Mesothelial cell of epicardium (in vitro differentiated cells): ENCODE measurements around the gene ADRM1. TPM values are rescaled to one million over a fixed set of nuclear protein-coding genes. Genes with fewer than 3 reads are reported as not detected.

Source experiments
- DNase-seq, 2 experiments: peaks; one replicate each; pipeline ENCODE4 v3.0.0; 2021; ENCODE audit warnings: low spot score in 2 of 2; ENCODE audit not compliant: unreplicated experiment in 2 of 2
- H3K27ac Mint-ChIP-seq: 2 replicates; pipeline ENCODE4 v1.8.0; 2021; ENCODE audit warnings: mixed read lengths
- H3K27me3 Mint-ChIP-seq: 2 replicates; pipeline ENCODE4 v1.8.0; 2021; ENCODE audit warnings: low read depth, mixed read lengths
- H3K36me3 Mint-ChIP-seq: 2 replicates; pipeline ENCODE4 v1.8.0; 2021; ENCODE audit warnings: mixed read lengths
- H3K4me1 Mint-ChIP-seq: 2 replicates; pipeline ENCODE4 v1.8.0; 2021; ENCODE audit warnings: mixed read lengths
- H3K4me3 Mint-ChIP-seq: 2 replicates; pipeline ENCODE4 v1.8.0; 2021; ENCODE audit warnings: mild to moderate bottlenecking, moderate library complexity, mixed read lengths
- H3K9me3 Mint-ChIP-seq: 2 replicates; pipeline ENCODE4 v1.8.0; 2021; ENCODE audit warnings: mixed read lengths
- total RNA-seq: library from RNA; stranded (reverse); gene quantifications from 3 replicates; pipeline ENCODE4 v1.2.1, GENCODE V29; 2021
- TF ChIP-seq, protein P1 (sequence below): fragments of 200-600 bp; sonication (generic); IDR thresholded peaks from one replicate; pipeline ENCODE4 v1.5.0; 2021; ENCODE audit warnings: antibody characterized with exemption; ENCODE audit not compliant: unreplicated experiment

ADRM1 gene
- total RNA-seq, 1 donor from 2014 or later = 59.0 TPM

DNA sequence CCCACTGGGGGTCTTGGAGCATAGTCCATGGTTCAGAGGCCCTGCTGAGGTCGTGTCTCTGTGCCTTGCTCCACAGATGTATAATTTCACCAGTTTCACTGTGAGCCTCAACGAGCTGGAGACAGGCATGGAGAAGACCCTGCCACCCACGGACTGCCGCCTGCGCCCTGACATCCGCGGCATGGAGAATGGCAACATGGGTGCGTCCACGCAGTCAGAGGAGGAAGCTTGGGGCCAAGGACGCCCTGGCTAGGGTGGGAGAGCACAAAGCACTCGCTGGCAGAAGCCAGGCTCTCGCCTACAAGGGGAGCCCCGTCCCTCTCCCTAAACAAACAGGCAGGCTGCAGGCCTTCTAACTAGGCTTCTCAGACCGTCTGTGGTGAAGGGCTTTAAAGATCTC, 13.7 kb upstream of the ADRM1 start:
- no peaks in the 10 kb centered on the region for H3K27me3 Mint-ChIP-seq
- H3K4me1 Mint-ChIP-seq = no peaks in the 10 kb centered on the region
- H3K4me3 Mint-ChIP-seq = no peak overlapping the region
- no peak for DNase-seq
- TF ChIP-seq, protein P1, sequence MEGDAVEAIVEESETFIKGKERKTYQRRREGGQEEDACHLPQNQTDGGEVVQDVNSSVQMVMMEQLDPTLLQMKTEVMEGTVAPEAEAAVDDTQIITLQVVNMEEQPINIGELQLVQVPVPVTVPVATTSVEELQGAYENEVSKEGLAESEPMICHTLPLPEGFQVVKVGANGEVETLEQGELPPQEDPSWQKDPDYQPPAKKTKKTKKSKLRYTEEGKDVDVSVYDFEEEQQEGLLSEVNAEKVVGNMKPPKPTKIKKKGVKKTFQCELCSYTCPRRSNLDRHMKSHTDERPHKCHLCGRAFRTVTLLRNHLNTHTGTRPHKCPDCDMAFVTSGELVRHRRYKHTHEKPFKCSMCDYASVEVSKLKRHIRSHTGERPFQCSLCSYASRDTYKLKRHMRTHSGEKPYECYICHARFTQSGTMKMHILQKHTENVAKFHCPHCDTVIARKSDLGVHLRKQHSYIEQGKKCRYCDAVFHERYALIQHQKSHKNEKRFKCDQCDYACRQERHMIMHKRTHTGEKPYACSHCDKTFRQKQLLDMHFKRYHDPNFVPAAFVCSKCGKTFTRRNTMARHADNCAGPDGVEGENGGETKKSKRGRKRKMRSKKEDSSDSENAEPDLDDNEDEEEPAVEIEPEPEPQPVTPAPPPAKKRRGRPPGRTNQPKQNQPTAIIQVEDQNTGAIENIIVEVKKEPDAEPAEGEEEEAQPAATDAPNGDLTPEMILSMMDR = no peak
- no peak overlapping the region for H3K27ac Mint-ChIP-seq
- H3K9me3 Mint-ChIP-seq = no peaks in the 10 kb centered on the region
- H3K36me3 Mint-ChIP-seq = peaks cover 23% of the 10 kb centered on the region

DNA sequence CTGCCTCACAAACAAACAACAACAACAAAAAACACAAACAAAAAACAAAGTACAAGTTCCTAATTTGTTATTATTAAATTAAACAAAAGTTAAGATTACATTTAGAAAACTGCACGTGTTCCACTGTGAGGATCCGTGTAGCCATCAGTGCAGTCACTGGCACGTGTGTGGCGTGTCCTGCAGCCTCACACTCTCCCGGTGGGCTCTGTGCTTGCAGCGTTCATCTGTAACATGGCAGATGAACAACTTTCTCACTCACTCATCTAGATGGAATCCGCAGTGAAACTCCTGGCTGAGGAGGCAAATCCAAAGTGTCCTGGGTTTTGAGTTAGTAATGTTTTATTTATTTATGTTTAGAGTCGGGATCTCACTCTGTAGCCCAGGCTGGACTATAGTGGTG, 12.9 kb upstream of the ADRM1 start:
- TF ChIP-seq, protein P1 = no peak
- DNase-seq = no peak
- Mint-ChIP-seq H3K27ac (no peak overlapping the region), H3K36me3 (peaks cover 25% of the 10 kb centered on the region), H3K4me3 (no peak overlapping the region), H3K4me1 (no peaks in the 10 kb centered on the region), H3K27me3 (no peaks in the 10 kb centered on the region), H3K9me3 (no peaks in the 10 kb centered on the region)

DNA sequence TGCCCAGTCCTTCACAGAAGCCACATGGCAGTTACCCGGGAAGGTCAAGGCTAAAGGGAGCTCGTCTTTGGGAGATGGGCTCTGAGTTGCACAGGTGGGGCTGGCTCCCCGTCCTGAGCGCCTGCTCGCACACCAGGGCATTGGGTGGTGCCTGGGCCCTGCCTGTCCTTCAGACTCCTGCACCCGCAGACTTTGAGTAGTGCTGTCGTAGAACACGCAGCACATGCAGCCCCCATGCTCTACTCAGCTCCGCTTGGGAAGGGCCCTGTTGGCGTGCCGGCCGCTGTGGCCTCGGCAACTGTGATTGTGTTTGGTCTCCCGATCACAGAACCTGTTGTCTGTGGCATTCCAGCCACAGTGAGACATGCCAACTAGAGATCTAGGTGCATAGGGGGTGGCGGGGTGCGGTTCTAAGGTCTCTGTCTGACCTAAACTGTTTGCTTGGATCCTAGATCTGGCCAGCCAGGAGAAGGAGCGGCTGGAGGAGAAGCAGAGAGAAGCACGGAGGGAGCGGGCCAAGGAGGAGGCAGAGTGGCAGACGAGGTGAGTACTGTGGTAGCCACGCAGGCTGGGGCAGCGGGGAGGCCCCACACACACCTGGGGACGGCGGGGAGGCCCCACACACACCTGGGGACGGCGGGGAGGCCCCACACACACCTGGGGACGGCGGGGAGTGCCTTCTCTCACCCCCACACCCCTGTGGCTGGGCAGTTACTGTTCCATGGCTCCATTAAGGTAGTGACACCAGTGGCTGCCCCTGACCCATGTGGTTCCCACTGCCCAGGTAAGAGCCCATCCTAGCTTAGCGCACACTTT, 11.3 kb upstream of the ADRM1 start:
- no peak overlapping the region for H3K27ac Mint-ChIP-seq
- H3K36me3 Mint-ChIP-seq = peaks cover 29% of the 10 kb centered on the region
- H3K4me3 Mint-ChIP-seq = no peak overlapping the region
- DNase-seq = no peak
- H3K9me3 Mint-ChIP-seq = no peaks in the 10 kb centered on the region
- no peaks in the 10 kb centered on the region for H3K4me1 Mint-ChIP-seq
- TF ChIP-seq, protein P1 = no peak
- H3K27me3 Mint-ChIP-seq = no peaks in the 10 kb centered on the region

DNA sequence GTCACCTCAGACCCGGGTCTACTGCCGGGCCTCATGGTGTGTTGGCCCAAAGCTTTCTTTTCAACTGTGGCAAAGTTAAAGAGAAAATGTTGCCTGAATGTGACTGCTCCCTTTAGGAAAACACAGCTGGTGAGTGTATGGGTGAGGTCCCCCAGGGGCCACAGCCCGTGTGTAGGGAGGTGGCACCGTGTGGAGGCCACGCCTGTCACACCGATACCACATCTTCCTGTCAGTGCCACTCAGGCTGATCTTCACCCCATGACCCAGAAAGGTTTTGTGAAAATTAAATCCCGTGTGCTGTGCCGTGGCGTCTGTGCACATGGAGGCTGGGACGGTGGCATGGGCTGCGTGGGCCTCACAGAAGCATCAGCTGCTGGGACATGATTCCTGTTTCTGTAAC, 10.7 kb upstream of the ADRM1 start:
- H3K4me1 Mint-ChIP-seq = no peaks in the 10 kb centered on the region
- TF ChIP-seq, protein P1 = no peak
- H3K36me3 Mint-ChIP-seq = peaks cover 26% of the 10 kb centered on the region
- H3K27me3 Mint-ChIP-seq = no peaks in the 10 kb centered on the region
- no peaks in the 10 kb centered on the region for H3K9me3 Mint-ChIP-seq
- no peak overlapping the region for H3K4me3 Mint-ChIP-seq
- DNase-seq = no peak
- no peak overlapping the region for H3K27ac Mint-ChIP-seq

DNA sequence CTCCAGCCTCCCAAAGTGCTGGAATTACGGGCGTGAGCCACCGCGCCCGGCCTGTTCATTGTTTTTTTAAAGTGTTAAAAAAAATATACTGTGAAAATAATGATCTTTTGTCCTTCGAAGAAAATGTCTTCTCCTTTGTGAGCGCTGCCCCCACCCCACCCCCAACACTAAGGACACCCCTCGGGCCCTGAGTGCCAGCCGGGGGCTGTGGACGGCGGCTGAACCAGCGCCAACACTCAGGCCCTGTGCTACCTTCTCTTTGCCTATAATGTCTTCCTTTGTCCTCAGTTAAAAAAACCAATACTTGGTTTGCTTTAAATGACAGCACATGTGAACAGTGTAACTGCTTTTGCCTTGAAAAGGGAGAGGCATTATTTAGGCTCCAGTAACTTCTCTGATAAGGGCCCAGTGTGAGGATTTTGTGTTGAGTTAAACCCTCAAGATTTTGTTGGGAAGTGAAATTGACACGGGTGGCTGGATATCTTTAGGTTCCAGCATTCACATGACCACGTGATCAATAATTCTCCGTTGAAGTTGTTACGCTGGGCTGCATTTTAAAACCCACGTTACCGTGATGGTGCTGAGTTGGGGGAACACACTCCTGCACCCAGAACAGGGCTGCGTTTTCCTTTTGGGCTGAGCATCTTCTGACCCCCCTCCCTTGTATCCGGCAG, 9.5 kb upstream of the ADRM1 start:
- Mint-ChIP-seq H3K27ac (no peak overlapping the region), H3K27me3 (no peaks in the 10 kb centered on the region), H3K9me3 (no peaks in the 10 kb centered on the region), H3K4me3 (no peak overlapping the region), H3K36me3 (peaks cover 26% of the 10 kb centered on the region), H3K4me1 (no peaks in the 10 kb centered on the region)
- TF ChIP-seq, protein P1 = no peak
- DNase-seq = no peak
